GM04503 (cell line): Measurements from ENCODE around the gene PLAU.

ENCODE experiments used
- DNase-seq: peaks from one replicate; pipeline ENCODE4 v3.0.0-alpha.2; 2012; ENCODE audit warnings: low read depth

PLAU gene

GRCh38 chr10:73910764-73911552, at the start of gene PLAU:
TSS of gene PLAU (plus strand) at chr10:73911132. CDS start at chr10:73911556, 424 bp downstream.
- DNase-seq = no peak

- no peak for DNase-seq
These were observed 48.9 kb upstream of the PLAU start for GRCh38 chr10:73862011-73862410.

GRCh38 chr10:73863039-73863817, 47.7 kb upstream of the PLAU start:
- DNase-seq = no peak

- no peak for DNase-seq
These were observed 46.7 kb upstream of the PLAU start for GRCh38 chr10:73864229-73864628.

- DNase-seq = no peak
These were observed 45.8 kb upstream of the PLAU start for GRCh38 chr10:73865107-73865458.

- no peak for DNase-seq
These were observed 45.2 kb upstream of the PLAU start for GRCh38 chr10:73865459-73866442.

GRCh38 chr10:73866621-73867020, 44.3 kb upstream of the PLAU start:
- no peak for DNase-seq

- no peak for DNase-seq
These were observed 43.7 kb upstream of the PLAU start for GRCh38 chr10:73867126-73867807.

- DNase-seq = no peak
These were observed 42.9 kb upstream of the PLAU start for GRCh38 chr10:73867871-73868631.

GRCh38 chr10:73868655-73869195, 42.2 kb upstream of the PLAU start:
- DNase-seq = no peak

GRCh38 chr10:73871295-73872189, 39.4 kb upstream of the PLAU start:
- no peak for DNase-seq

- DNase-seq = no peak
These were observed 38.7 kb upstream of the PLAU start for GRCh38 chr10:73872190-73872710.

GRCh38 chr10:73873142-73873837, 37.6 kb upstream of the PLAU start:
- no peak for DNase-seq

- no peak for DNase-seq
These were observed 37.1 kb upstream of the PLAU start for GRCh38 chr10:73873838-73874215.

- no peak for DNase-seq
These were observed 36.4 kb upstream of the PLAU start, which contains the start of gene CAMK2G for GRCh38 chr10:73874267-73875138. TSS of gene CAMK2G (minus strand) at chr10:73874555. CDS start at chr10:73874461, 94 bp downstream.

GRCh38 chr10:73875139-73875475, 35.8 kb upstream of the PLAU start:
- no peak for DNase-seq

- DNase-seq = no peak
These were observed 34.8 kb upstream of the PLAU start for GRCh38 chr10:73876157-73876556.

GRCh38 chr10:73876566-73876965, 34.4 kb upstream of the PLAU start:
- no peak for DNase-seq
